Left renal cortex interstitium (tissue), 4 donors: ENCODE data around the gene NDUFS6. TPM values are rescaled to one million over a fixed set of nuclear protein-coding genes. Genes with fewer than 3 reads are reported as not detected.

Source experiments
- polyA plus RNA-seq, 4 donors: library from polyadenylated mRNA; unstranded; fragments of 120-200 nt; gene quantifications; one replicate each; pipeline ENCODE4 v1.2.1, GENCODE V29; 2013; ENCODE audit not compliant: insufficient read length in 4 of 4

Gene NDUFS6
- polyA plus RNA-seq, 4 donors: 54.8 to 85.1 (median 65.3) TPM

Other genes with a start within 250 kb of the NDUFS6 start
- gene MRPL36, start 1.6 kb upstream of the NDUFS6 start, polyA plus RNA-seq: 10 to 100 TPM; 35.1 to 54.9 (median 40.0) TPM
- gene IRX4, start 81.5 kb downstream of the NDUFS6 start, polyA plus RNA-seq: under 1 TPM; 0.40 to 0.86 (median 0.55) TPM